Liver (tissue), 9 donors: ENCODE results near the gene SERPINB2. TPM values are rescaled to one million over a fixed set of nuclear protein-coding genes. Genes with fewer than 3 reads are reported as not detected.

Source experiments
- DNase-seq: peaks from one replicate; pipeline ENCODE4 v3.0.0-alpha.2; 2017; ENCODE audit warnings: low spot score
- H3K27ac ChIP-seq, 2 donors: one replicate each; pipeline ENCODE4 v1.7.0; 2013; ENCODE audit warnings: inconsistent platforms in 2 of 2, low read length in 2 of 2, control low read depth in 1 of 2, low read depth in 1 of 2, mild to moderate bottlenecking in 1 of 2
- H3K27me3 ChIP-seq, 4 donors: one replicate each; pipeline versions ENCODE4 v1.6.1 to v1.7.0; 2013; ENCODE audit warnings: low read length in 3 of 4, inconsistent platforms in 1 of 4, mild to moderate bottlenecking in 1 of 4, moderate library complexity in 1 of 4; ENCODE audit not compliant: control insufficient read depth in 4 of 4, insufficient read depth in 4 of 4
- H3K36me3 ChIP-seq, 4 donors: one replicate each; pipeline versions ENCODE4 v1.6.1 to v1.7.0; 2013; ENCODE audit warnings: low read length in 3 of 4, mild to moderate bottlenecking in 3 of 4, low read depth in 1 of 4, moderate library complexity in 1 of 4; ENCODE audit not compliant: control insufficient read depth in 4 of 4, insufficient read depth in 3 of 4
- H3K4me1 ChIP-seq, 4 donors: one replicate each; pipeline versions ENCODE4 v1.6.1 to v1.7.0; 2013; ENCODE audit warnings: low read length in 3 of 4, mild to moderate bottlenecking in 3 of 4, moderate library complexity in 1 of 4; ENCODE audit not compliant: control insufficient read depth in 4 of 4, insufficient read depth in 4 of 4
- H3K4me3 ChIP-seq, 3 donors: one replicate each; pipeline versions ENCODE4 v1.6.1 to v1.7.0; 2013; ENCODE audit warnings: low read length in 3 of 3, control low read depth in 1 of 3, low read depth in 1 of 3, mild to moderate bottlenecking in 1 of 3
- H3K9ac ChIP-seq, 2 donors: one replicate each; pipeline ENCODE4 v1.7.0; 2013; ENCODE audit warnings: low read length in 2 of 2, mild to moderate bottlenecking in 2 of 2, moderate library complexity in 2 of 2, control low read depth in 1 of 2, low read depth in 1 of 2
- H3K9me3 ChIP-seq, 4 donors: one replicate each; pipeline versions ENCODE4 v1.6.1 to v1.7.0; 2013; ENCODE audit warnings: low read length in 3 of 4; ENCODE audit not compliant: control insufficient read depth in 4 of 4
- EGR1 ChIP-seq, 2 donors: IDR thresholded peaks; 2 replicates each; pipeline ENCODE4 v1.6.1; 2016 to 2018; ENCODE audit warnings: antibody characterized with exemption in 2 of 2, low read depth in 2 of 2
- FOXA1 ChIP-seq: IDR thresholded peaks from 2 replicates; pipeline ENCODE4 v1.6.1; 2016; ENCODE audit warnings: antibody characterized with exemption
- FOXA2 ChIP-seq: IDR thresholded peaks from 2 replicates; pipeline ENCODE4 v1.6.1; 2016; ENCODE audit warnings: antibody characterized with exemption
- HNF4A ChIP-seq, 2 donors: conservative IDR thresholded peaks; 2 replicates each; pipeline ENCODE4 v1.6.1; 2016; ENCODE audit warnings: antibody characterized with exemption in 2 of 2, mild to moderate bottlenecking in 2 of 2
- HNF4G ChIP-seq: IDR thresholded peaks from 2 replicates; pipeline ENCODE4 v1.6.1; 2016; ENCODE audit warnings: antibody characterized with exemption
- NR2F2 ChIP-seq: IDR thresholded peaks from 2 replicates; pipeline ENCODE4 v1.6.1; 2016; ENCODE audit warnings: antibody characterized with exemption
- RAD21 ChIP-seq, 2 donors: IDR thresholded peaks; 2 replicates each; pipeline ENCODE4 v1.6.1; 2016; ENCODE audit warnings: antibody characterized with exemption in 2 of 2, mild to moderate bottlenecking in 2 of 2
- RXRA ChIP-seq, 2 donors: IDR thresholded peaks; 2 replicates each; pipeline ENCODE4 v1.6.1; 2017 to 2018; ENCODE audit warnings: antibody characterized with exemption in 2 of 2, mild to moderate bottlenecking in 1 of 2
- SP1 ChIP-seq: IDR thresholded peaks from 2 replicates; pipeline ENCODE4 v1.6.1; 2018; ENCODE audit warnings: antibody characterized with exemption, mild to moderate bottlenecking
- TAF1 ChIP-seq: conservative IDR thresholded peaks from 2 replicates; pipeline ENCODE4 v1.6.1; 2016; ENCODE audit warnings: antibody characterized with exemption, mild to moderate bottlenecking
- YY1 ChIP-seq: IDR thresholded peaks from 2 replicates; pipeline ENCODE4 v1.6.1; 2016; ENCODE audit warnings: antibody characterized with exemption, mild to moderate bottlenecking
- WGBS: extraction: QIAGEN DNeasy Blood & Tissue Kit; methylation state at CpG from one replicate; pipeline ENCODE4 v1.1.7; 2013; 5-methylcytosine and 5-hydroxymethylcytosine counted together
- polyA plus RNA-seq, 2 donors: library from polyadenylated mRNA; stranded (reverse) in 1 of 2; unstranded in 1 of 2; fragments of 200-250 nt in 1 of 2; fragments of >200 nt in 1 of 2; fragmentation: Nextera tagmentation in 1 of 2; extraction: Ambion mirVana in 1 of 2; gene quantifications; one replicate each; pipeline versions ENCODE4 v1.2.1 to v1.2.3, GENCODE V29; 2013 to 2015
- total RNA-seq, 2 donors: library from RNA; depleted of rRNA; stranded (reverse); fragments of >200 nt; gene quantifications; one replicate each; pipeline ENCODE4 v1.2.3, GENCODE V29; 2014
- TF ChIP-seq, protein P1 (sequence below): IDR thresholded peaks from 2 replicates; pipeline ENCODE4 v1.6.1; 2016; ENCODE audit warnings: antibody characterized with exemption
- TF ChIP-seq, protein P2 (sequence below): fragments of 150-350 bp; IDR thresholded peaks from 2 replicates; pipeline ENCODE4 v1.5.1; 2017; ENCODE audit warnings: improper control_type of control experiment, low read depth, low read length; ENCODE audit not compliant: missing input control
- TF ChIP-seq, protein P3 (sequence below): IDR thresholded peaks from 2 replicates; pipeline ENCODE4 v1.6.1; 2016; ENCODE audit warnings: antibody characterized with exemption
- TF ChIP-seq, protein P4 (sequence below): IDR thresholded peaks from 2 replicates; pipeline ENCODE4 v1.6.1; 2016; ENCODE audit warnings: antibody characterized with exemption
- TF ChIP-seq, protein P5 (sequence below): IDR thresholded peaks from 2 replicates; pipeline ENCODE4 v1.6.1; 2016; ENCODE audit warnings: antibody characterized with exemption, mild to moderate bottlenecking
- donor health status: healthy.
- donor health status: healthy.
- donor health status: healthy.
- donor health status: healthy.
- donor health status: healthy.

The SERPINB2 gene
- total and polyA plus RNA-seq, 4 donors = 0.02 to 1.7 TPM; not detected in 2

DNA sequence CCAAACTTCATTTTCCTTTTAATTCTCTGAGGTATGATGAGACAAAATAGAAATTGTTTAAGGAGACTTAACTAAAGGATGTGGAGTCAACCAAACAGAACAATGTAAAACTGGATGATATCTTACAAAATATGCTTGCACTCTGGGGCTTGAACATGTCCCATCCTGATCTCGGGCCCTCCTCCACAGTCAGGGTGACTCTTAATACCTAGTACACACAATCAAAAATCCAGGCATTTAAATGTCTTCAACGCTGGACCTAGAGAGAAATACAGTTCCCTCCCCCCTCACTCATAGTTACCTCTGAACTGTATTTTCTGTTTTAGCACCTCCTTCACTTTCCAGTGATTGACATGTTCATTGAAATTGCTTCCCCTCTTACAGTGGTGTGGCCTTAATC is 36.9 kb upstream of the SERPINB2 start:
- TF ChIP-seq FOXA1 (no peak), EGR1 (IDR thresholded peaks at IDR 0.05; ENCODE audit: low read depth in 2 of 2) (no peak), SP1 (no peak), TAF1 (no peak), HNF4G (no peak), YY1 (no peak), FOXA2 (no peak)
- TF ChIP-seq, protein P1, sequence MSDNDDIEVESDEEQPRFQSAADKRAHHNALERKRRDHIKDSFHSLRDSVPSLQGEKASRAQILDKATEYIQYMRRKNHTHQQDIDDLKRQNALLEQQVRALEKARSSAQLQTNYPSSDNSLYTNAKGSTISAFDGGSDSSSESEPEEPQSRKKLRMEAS = no peak
- TF ChIP-seq, protein P2, sequence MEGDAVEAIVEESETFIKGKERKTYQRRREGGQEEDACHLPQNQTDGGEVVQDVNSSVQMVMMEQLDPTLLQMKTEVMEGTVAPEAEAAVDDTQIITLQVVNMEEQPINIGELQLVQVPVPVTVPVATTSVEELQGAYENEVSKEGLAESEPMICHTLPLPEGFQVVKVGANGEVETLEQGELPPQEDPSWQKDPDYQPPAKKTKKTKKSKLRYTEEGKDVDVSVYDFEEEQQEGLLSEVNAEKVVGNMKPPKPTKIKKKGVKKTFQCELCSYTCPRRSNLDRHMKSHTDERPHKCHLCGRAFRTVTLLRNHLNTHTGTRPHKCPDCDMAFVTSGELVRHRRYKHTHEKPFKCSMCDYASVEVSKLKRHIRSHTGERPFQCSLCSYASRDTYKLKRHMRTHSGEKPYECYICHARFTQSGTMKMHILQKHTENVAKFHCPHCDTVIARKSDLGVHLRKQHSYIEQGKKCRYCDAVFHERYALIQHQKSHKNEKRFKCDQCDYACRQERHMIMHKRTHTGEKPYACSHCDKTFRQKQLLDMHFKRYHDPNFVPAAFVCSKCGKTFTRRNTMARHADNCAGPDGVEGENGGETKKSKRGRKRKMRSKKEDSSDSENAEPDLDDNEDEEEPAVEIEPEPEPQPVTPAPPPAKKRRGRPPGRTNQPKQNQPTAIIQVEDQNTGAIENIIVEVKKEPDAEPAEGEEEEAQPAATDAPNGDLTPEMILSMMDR = no peak
- TF ChIP-seq, protein P3, sequence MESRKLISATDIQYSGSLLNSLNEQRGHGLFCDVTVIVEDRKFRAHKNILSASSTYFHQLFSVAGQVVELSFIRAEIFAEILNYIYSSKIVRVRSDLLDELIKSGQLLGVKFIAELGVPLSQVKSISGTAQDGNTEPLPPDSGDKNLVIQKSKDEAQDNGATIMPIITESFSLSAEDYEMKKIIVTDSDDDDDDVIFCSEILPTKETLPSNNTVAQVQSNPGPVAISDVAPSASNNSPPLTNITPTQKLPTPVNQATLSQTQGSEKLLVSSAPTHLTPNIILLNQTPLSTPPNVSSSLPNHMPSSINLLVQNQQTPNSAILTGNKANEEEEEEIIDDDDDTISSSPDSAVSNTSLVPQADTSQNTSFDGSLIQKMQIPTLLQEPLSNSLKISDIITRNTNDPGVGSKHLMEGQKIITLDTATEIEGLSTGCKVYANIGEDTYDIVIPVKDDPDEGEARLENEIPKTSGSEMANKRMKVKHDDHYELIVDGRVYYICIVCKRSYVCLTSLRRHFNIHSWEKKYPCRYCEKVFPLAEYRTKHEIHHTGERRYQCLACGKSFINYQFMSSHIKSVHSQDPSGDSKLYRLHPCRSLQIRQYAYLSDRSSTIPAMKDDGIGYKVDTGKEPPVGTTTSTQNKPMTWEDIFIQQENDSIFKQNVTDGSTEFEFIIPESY = no peak
- Histone ChIP-seq H3K27ac (no peak overlapping the region), H3K4me1 (no peaks in the 10 kb centered on the region), H3K9ac (no peak overlapping the region), H3K36me3 (no peaks in the 10 kb centered on the region), H3K27me3 (no peaks in the 10 kb centered on the region), H3K4me3 (no peak overlapping the region), H3K9me3 (no peaks in the 10 kb centered on the region)
- whole genome bisulfite sequencing = 74% methylated on average over 2 of the region's 2 CpGs
- DNase-seq = no peak

DNA sequence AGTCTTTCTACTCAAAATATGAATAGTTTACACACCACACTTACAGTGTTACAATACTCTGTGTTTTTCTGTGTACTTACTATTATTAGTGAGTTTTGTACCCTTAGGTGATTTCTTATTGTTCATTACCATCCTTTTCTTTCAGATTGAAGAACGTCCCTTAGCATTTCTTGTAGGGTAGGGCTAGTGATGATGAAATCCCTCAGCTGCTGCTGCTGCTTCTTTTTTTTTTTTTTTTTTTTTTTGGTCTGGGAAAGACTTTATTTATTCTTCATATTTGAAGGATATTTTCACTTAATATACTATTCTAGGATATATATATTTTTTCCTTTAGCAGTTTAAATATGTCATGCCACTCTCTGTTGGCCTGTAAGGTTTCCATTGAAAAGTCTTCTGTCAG is 29.0 kb upstream of the SERPINB2 start:
- no peaks in the 10 kb centered on the region for H3K4me1 ChIP-seq
- H3K27ac ChIP-seq = no peak overlapping the region
- H3K27me3 ChIP-seq = no peaks in the 10 kb centered on the region
- no peak for TF ChIP-seq EGR1 (IDR thresholded peaks at IDR 0.05; ENCODE audit: low read depth in 2 of 2)
- TF ChIP-seq FOXA2 = no peak
- TF ChIP-seq, protein P4, sequence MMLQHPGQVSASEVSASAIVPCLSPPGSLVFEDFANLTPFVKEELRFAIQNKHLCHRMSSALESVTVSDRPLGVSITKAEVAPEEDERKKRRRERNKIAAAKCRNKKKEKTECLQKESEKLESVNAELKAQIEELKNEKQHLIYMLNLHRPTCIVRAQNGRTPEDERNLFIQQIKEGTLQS = no peak
- no peak for TF ChIP-seq NR2F2
- TF ChIP-seq, protein P5, sequence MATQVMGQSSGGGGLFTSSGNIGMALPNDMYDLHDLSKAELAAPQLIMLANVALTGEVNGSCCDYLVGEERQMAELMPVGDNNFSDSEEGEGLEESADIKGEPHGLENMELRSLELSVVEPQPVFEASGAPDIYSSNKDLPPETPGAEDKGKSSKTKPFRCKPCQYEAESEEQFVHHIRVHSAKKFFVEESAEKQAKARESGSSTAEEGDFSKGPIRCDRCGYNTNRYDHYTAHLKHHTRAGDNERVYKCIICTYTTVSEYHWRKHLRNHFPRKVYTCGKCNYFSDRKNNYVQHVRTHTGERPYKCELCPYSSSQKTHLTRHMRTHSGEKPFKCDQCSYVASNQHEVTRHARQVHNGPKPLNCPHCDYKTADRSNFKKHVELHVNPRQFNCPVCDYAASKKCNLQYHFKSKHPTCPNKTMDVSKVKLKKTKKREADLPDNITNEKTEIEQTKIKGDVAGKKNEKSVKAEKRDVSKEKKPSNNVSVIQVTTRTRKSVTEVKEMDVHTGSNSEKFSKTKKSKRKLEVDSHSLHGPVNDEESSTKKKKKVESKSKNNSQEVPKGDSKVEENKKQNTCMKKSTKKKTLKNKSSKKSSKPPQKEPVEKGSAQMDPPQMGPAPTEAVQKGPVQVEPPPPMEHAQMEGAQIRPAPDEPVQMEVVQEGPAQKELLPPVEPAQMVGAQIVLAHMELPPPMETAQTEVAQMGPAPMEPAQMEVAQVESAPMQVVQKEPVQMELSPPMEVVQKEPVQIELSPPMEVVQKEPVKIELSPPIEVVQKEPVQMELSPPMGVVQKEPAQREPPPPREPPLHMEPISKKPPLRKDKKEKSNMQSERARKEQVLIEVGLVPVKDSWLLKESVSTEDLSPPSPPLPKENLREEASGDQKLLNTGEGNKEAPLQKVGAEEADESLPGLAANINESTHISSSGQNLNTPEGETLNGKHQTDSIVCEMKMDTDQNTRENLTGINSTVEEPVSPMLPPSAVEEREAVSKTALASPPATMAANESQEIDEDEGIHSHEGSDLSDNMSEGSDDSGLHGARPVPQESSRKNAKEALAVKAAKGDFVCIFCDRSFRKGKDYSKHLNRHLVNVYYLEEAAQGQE = no peak
- no peak for TF ChIP-seq RXRA (IDR thresholded peaks at IDR 0.05)
- TF ChIP-seq, protein P2 = no peak
- no peak for TF ChIP-seq RAD21 (IDR thresholded peaks at IDR 0.05)
- TF ChIP-seq HNF4A (conservative IDR thresholded peaks at IDR 0.05) = no peak
- no peak for TF ChIP-seq SP1
- no peak overlapping the region for H3K4me3 ChIP-seq
- no peaks in the 10 kb centered on the region for H3K36me3 ChIP-seq
- H3K9me3 ChIP-seq = no peaks in the 10 kb centered on the region
- 52% methylated on average over 1 of the region's 1 CpG for WGBS
- DNase-seq = no peak
- no peak overlapping the region for H3K9ac ChIP-seq
